Right renal cortex interstitium (tissue), 3 donors: Measurements from ENCODE around the gene CCSAP. TPM values are rescaled to one million over a fixed set of nuclear protein-coding genes. Genes with fewer than 3 reads are reported as not detected.

Experiments
- polyA plus RNA-seq, 3 donors: library from polyadenylated mRNA; unstranded; fragments of 120-200 nt; gene quantifications; one replicate each; pipeline ENCODE4 v1.2.1, GENCODE V29; 2013; ENCODE audit not compliant: insufficient read length in 3 of 3

Gene CCSAP
- polyA plus RNA-seq, 3 donors, result 9.1 to 10.2 (median 9.5) TPM

Other genes starting within 250 kb of the CCSAP start
- gene RAB4A, start 71.9 kb downstream of the CCSAP start, polyA plus RNA-seq, result 10 to 100 TPM; 52.2 to 54.7 (median 53.2) TPM
- gene ACTA1, start 91.0 kb upstream of the CCSAP start, polyA plus RNA-seq, result 1 to 10 TPM; 1.1 to 1.6 (median 1.3) TPM
- gene NUP133, start 165.3 kb upstream of the CCSAP start, polyA plus RNA-seq, result 10 to 100 TPM; 46.9 to 49.3 (median 47.3) TPM
- gene ABCB10, start 215.7 kb upstream of the CCSAP start, polyA plus RNA-seq, result 10 to 100 TPM; 18.6 to 19.8 (median 19.5) TPM